Kidney tubule cell (primary cell): Measurements from ENCODE around the gene CHPT1.

Experiments
- DNase-seq: peaks from one replicate; pipeline ENCODE4 v3.0.0-alpha.2; 2018; ENCODE audit warnings: low spot score

Gene CHPT1

GRCh38 chr12:101685092-101685491, 12.3 kb upstream of the CHPT1 start:
- DNase-seq = no peak

- DNase-seq = no peak
Observed at GRCh38 chr12:101686176-101686575, 11.3 kb upstream of the CHPT1 start.

- DNase-seq = no peak
Observed at GRCh38 chr12:101690544-101691098, 6.8 kb upstream of the CHPT1 start.

- no peak for DNase-seq
Observed at GRCh38 chr12:101691503-101692096, 5.8 kb upstream of the CHPT1 start.

GRCh38 chr12:101694297-101694848, 3.1 kb upstream of the CHPT1 start:
- DNase-seq = no peak

GRCh38 chr12:101694986-101695385, 2.5 kb upstream of the CHPT1 start:
- DNase-seq = no peak

- peak; percentile 55 for DNase-seq
Observed at GRCh38 chr12:101695706-101696105, 1.7 kb upstream of the CHPT1 start.

GRCh38 chr12:101696251-101697196, 916 bp upstream of the CHPT1 start:
- no peak for DNase-seq

GRCh38 chr12:101697930-101698799, 725 bp downstream of the CHPT1 start:
- DNase-seq = peak; percentile 53

GRCh38 chr12:101698800-101699347, 1.4 kb downstream of the CHPT1 start:
- no peak for DNase-seq

- DNase-seq = no peak
Observed at GRCh38 chr12:101700299-101700820, 2.9 kb downstream of the CHPT1 start.

- no peak for DNase-seq
Observed at GRCh38 chr12:101703487-101703886, 6.0 kb downstream of the CHPT1 start.

- DNase-seq = no peak
Observed at GRCh38 chr12:101706403-101706802, 9.0 kb downstream of the CHPT1 start.

GRCh38 chr12:101707131-101707782, 9.8 kb downstream of the CHPT1 start:
- no peak for DNase-seq

- DNase-seq = no peak
Observed at GRCh38 chr12:101710288-101710687, 12.8 kb downstream of the CHPT1 start.

GRCh38 chr12:101713059-101713682, 15.7 kb downstream of the CHPT1 start:
- no peak for DNase-seq

- no peak for DNase-seq
Observed at GRCh38 chr12:101713930-101714329, 16.5 kb downstream of the CHPT1 start.

- no peak for DNase-seq
Observed at GRCh38 chr12:101714877-101715444, 17.5 kb downstream of the CHPT1 start.

- no peak for DNase-seq
Observed at GRCh38 chr12:101719566-101719965, 22.1 kb downstream of the CHPT1 start.

- DNase-seq = no peak
Observed at GRCh38 chr12:101720118-101720517, 22.7 kb downstream of the CHPT1 start.
